Endodermal cell (in vitro differentiated cells): ENCODE measurements around the gene APCDD1L. TPM values are rescaled to one million over a fixed set of nuclear protein-coding genes. Genes with fewer than 3 reads are reported as not detected.
A peak's percentile ranks its signal among the peaks of the same experiment; 100 is the strongest.

Experiments used
- DNase-seq: peaks from one replicate; pipeline ENCODE4 v3.0.0-alpha.2; 2017
- H3K27ac ChIP-seq: 2 replicates; pipeline ENCODE4 v1.5.1; 2013; ENCODE audit warnings: mild to moderate bottlenecking, low read depth, low read length, moderate library complexity
- H3K27me3 ChIP-seq: 2 replicates; pipeline ENCODE4 v1.6.1; 2013; ENCODE audit warnings: mild to moderate bottlenecking, low read length, moderate library complexity; ENCODE audit not compliant: insufficient read depth, control insufficient read depth, poor library complexity, severe bottlenecking
- H3K36me3 ChIP-seq: 2 replicates; pipeline ENCODE4 v1.7.0; 2013; ENCODE audit warnings: mild to moderate bottlenecking, low read length, moderate library complexity; ENCODE audit not compliant: control insufficient read depth, insufficient read depth
- H3K4me1 ChIP-seq: one replicate; pipeline ENCODE4 v1.7.0; 2013; ENCODE audit warnings: low read length; ENCODE audit not compliant: control insufficient read depth, insufficient read depth
- H3K4me3 ChIP-seq: 2 replicates; pipeline ENCODE4 v1.5.1; 2013; ENCODE audit warnings: mild to moderate bottlenecking, low read length, moderate library complexity
- H3K9ac ChIP-seq: 2 replicates; pipeline ENCODE4 v1.6.1; 2013; ENCODE audit warnings: mild to moderate bottlenecking, low read length, moderate library complexity; ENCODE audit not compliant: poor library complexity, severe bottlenecking; ENCODE audit errors: extremely low read depth
- H3K9me3 ChIP-seq: 2 replicates; pipeline ENCODE4 v1.6.1; 2013; ENCODE audit warnings: mild to moderate bottlenecking, low read length, moderate library complexity; ENCODE audit not compliant: control insufficient read depth
- H3K27ac Mint-ChIP-seq: 2 replicates; pipeline ENCODE4 v1.8.0; 2020; ENCODE audit warnings: mixed read lengths
- H3K27me3 Mint-ChIP-seq: 2 replicates; pipeline ENCODE4 v1.8.0; 2021; ENCODE audit warnings: mild to moderate bottlenecking, mixed read lengths; ENCODE audit not compliant: insufficient read depth
- H3K36me3 Mint-ChIP-seq: 2 replicates; pipeline ENCODE4 v1.8.0; 2020; ENCODE audit warnings: low read depth, mixed read lengths
- H3K4me1 Mint-ChIP-seq: 2 replicates; pipeline ENCODE4 v1.8.0; 2020; ENCODE audit warnings: mixed read lengths
- H3K4me3 Mint-ChIP-seq: 2 replicates; pipeline ENCODE4 v1.8.0; 2020; ENCODE audit warnings: mild to moderate bottlenecking, moderate library complexity, mixed read lengths
- H3K9me3 Mint-ChIP-seq: 2 replicates; pipeline ENCODE4 v1.8.0; 2020; ENCODE audit warnings: mild to moderate bottlenecking, mixed read lengths
- WGBS, 2 experiments: methylation state at CpG; one replicate each; pipeline versions ENCODE4 v1.1.5 to v1.1.7; 2013; ENCODE audit warnings: missing lambda C conversion rate in 2 of 2, mixed read lengths in 1 of 2; ENCODE audit not compliant: insufficient coverage in 1 of 2, insufficient read length in 1 of 2; 5-methylcytosine and 5-hydroxymethylcytosine counted together
- total RNA-seq, 2 donors: library from RNA; stranded (reverse); fragmentation: NEBNext Ultra II Directional in 1 of 2; extraction: Animal tissue kit (Norgen Biotek cat#: 25700) in 1 of 2; gene quantifications; 2 replicates in 1 of 2; 3 replicates in 1 of 2; pipeline ENCODE4 v1.2.1, GENCODE V29; 2021
- TF ChIP-seq, protein P1 (sequence below): fragments of 200-600 bp; sonication (generic); conservative IDR thresholded peaks from 2 replicates; pipeline ENCODE4 v1.5.0; 2021; ENCODE audit warnings: antibody characterized with exemption, mild to moderate bottlenecking

APCDD1L gene
- total RNA-seq, 2 donors from 2014 or later = 6.4 TPM

DNA sequence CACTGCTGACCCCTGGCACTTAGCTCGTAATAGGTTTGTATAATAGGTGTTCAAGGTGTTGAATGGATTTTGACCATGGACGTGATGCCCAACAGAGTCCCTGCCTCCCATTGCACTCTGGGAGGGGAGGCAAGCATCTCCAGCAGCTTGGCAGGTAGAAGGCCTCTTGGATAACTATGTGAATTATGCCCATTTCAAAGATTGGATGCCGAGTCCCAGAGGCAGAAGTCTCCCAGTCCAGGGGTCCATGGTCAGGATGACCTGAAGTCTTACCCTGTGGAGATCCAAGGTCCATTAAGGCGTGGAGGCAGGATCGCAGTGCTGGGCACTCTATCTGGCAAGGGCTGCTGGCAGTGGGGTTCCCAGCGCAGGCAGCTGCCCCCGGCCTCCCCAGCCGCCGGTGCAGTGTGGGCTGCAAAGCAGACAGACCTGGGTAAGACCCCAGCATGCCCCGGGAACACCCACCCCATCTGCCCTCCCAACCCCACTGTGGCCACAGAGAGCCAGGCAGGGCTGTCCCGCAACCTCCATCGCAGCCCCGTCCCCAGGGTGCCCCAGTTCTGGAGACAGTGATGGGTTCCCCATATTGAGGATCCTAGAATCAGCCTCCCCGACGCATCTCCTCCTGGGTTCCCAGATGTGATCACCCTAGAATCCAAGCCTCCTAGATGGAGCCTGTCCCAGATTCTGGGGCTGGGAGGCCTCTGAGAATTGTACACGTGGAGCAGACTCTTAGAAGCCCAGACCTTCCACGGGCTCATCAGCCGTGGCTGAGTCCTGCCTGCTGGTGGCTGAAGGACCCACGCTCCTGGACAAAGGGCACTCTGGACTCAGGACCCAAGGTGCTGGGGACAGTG, 44.6 kb downstream of the APCDD1L start:
- Histone ChIP-seq H3K27me3 (no peaks in the 10 kb centered on the region), H3K27ac (no peak overlapping the region), H3K9ac (no peak overlapping the region), H3K4me1 (no peaks in the 10 kb centered on the region), H3K4me3 (no peak overlapping the region), H3K36me3 (no peaks in the 10 kb centered on the region), H3K9me3 (no peaks in the 10 kb centered on the region)
- WGBS, 2 experiments = 94 to 96% methylated on average over 8 to 19 of the region's 19 CpGs
- Mint-ChIP-seq H3K27me3 (no peaks in the 10 kb centered on the region), H3K9me3 (no peaks in the 10 kb centered on the region), H3K4me1 (peaks cover 1% of the 10 kb centered on the region), H3K27ac (peak overlapping the region; percentile 26), H3K4me3 (no peak overlapping the region), H3K36me3 (no peaks in the 10 kb centered on the region)
- TF ChIP-seq, protein P1, sequence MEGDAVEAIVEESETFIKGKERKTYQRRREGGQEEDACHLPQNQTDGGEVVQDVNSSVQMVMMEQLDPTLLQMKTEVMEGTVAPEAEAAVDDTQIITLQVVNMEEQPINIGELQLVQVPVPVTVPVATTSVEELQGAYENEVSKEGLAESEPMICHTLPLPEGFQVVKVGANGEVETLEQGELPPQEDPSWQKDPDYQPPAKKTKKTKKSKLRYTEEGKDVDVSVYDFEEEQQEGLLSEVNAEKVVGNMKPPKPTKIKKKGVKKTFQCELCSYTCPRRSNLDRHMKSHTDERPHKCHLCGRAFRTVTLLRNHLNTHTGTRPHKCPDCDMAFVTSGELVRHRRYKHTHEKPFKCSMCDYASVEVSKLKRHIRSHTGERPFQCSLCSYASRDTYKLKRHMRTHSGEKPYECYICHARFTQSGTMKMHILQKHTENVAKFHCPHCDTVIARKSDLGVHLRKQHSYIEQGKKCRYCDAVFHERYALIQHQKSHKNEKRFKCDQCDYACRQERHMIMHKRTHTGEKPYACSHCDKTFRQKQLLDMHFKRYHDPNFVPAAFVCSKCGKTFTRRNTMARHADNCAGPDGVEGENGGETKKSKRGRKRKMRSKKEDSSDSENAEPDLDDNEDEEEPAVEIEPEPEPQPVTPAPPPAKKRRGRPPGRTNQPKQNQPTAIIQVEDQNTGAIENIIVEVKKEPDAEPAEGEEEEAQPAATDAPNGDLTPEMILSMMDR = no peak
- DNase-seq = peak; percentile 36

- Histone ChIP-seq H3K4me1 (no peaks in the 10 kb centered on the region), H3K27ac (no peak overlapping the region), H3K4me3 (no peak overlapping the region), H3K36me3 (no peaks in the 10 kb centered on the region), H3K27me3 (no peaks in the 10 kb centered on the region), H3K9me3 (no peaks in the 10 kb centered on the region), H3K9ac (no peak overlapping the region)
- no peaks in the 10 kb centered on the region for H3K27me3 Mint-ChIP-seq
- 90 to 97% methylated on average over 11 to 12 of the region's 12 CpGs for WGBS, 2 experiments
- H3K36me3 Mint-ChIP-seq = no peaks in the 10 kb centered on the region
- H3K9me3 Mint-ChIP-seq = no peaks in the 10 kb centered on the region
- H3K4me1 Mint-ChIP-seq = peaks cover 5% of the 10 kb centered on the region
- no peak overlapping the region for H3K4me3 Mint-ChIP-seq
- TF ChIP-seq, protein P1 = no peak
- peak; percentile 24 for DNase-seq
- H3K27ac Mint-ChIP-seq = no peak overlapping the region
Measured at GRCh38 chr20:58469616-58470015, 45.6 kb downstream of the APCDD1L start.

GRCh38 chr20:58467572-58468527, 47.3 kb downstream of the APCDD1L start:
- WGBS, 2 experiments = 96 to 97% methylated on average over 8 to 28 of the region's 28 CpGs
- DNase-seq = peak; percentile 43

More at GRCh38 chr20:58467572-58468527, 47.3 kb downstream of the APCDD1L start:
- H3K4me1 Mint-ChIP-seq = peaks cover 19% of the 10 kb centered on the region
- no peak overlapping the region for H3K9ac ChIP-seq
- H3K4me3 ChIP-seq = no peak overlapping the region
- H3K27ac Mint-ChIP-seq = no peak overlapping the region
- no peaks in the 10 kb centered on the region for H3K36me3 ChIP-seq
- TF ChIP-seq, protein P1 = no peak
- peaks cover 5% of the 10 kb centered on the region for H3K9me3 Mint-ChIP-seq
- H3K4me3 Mint-ChIP-seq = no peak overlapping the region
- H3K27ac ChIP-seq = no peak overlapping the region
- H3K27me3 ChIP-seq = no peaks in the 10 kb centered on the region
- H3K36me3 Mint-ChIP-seq = peaks cover 5% of the 10 kb centered on the region
- H3K9me3 ChIP-seq = no peaks in the 10 kb centered on the region
- no peaks in the 10 kb centered on the region for H3K27me3 Mint-ChIP-seq
- no peaks in the 10 kb centered on the region for H3K4me1 ChIP-seq
